ENCODE measurements around the gene PCDHB16.
"Not testable (repeated sequence)": the region's sequence is repeated elsewhere in the genome, so short reads cannot be mapped to it uniquely, and the experiment has no call there.

Gene PCDHB16

DNA sequence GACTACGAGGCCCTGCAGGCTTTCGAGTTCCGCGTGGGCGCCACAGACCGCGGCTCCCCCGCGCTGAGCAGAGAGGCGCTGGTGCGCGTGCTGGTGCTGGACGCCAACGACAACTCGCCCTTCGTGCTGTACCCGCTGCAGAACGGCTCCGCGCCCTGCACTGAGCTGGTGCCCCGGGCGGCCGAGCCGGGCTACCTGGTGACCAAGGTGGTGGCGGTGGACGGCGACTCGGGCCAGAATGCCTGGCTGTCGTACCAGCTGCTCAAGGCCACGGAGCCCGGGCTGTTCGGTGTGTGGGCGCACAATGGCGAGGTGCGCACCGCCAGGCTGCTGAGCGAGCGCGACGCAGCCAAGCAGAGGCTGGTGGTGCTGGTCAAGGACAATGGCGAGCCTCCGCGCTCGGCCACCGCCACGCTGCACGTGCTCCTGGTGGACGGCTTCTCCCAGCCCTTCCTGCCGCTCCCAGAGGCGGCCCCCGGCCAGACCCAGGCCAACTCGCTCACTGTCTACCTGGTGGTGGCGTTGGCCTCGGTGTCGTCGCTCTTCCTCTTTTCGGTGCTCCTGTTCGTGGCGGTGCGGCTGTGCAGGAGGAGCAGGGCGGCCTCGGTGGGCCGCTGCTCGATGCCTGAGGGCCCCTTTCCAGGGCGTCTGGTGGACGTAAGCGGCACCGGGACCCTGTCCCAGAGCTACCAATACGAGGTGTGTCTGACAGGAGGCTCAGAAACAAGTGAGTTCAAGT, 2.1 kb downstream of the PCDHB16 start:
- DNase-seq (ENCODE audit: low spot score) = not testable (repeated sequence)

DNA sequence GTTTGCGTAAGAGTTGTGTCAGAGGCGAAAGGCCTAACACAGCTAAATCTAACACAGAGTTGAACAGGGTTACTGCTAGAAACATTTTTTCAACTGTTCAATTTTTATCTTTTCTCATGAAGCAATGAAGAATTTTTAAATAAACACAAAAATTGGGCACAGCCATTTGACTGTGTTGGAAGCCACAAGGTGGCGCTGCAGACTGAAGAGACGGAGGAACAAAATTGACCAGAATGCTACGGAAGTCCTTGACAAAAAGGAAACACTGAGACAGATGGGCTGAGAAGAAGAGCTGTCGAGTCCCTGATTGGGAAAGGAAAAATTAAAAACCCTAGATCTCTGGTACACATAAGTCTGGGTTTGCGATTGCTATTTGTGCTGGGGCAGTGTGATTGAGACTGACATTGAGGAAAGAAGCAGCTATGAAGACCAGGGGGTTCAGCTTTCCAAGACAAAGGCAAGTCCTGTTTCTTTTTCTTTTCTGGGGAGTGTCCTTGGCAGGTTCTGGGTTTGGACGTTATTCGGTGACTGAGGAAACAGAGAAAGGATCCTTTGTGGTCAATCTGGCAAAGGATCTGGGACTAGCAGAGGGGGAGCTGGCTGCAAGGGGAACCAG, 4.8 kb downstream of the PCDHB16 start, which contains the start of gene PCDHB9:
Gene PCDHB9, plus strand, starts transcription at position 265 of the 616 bp plus-strand sequence. Its CDS starts 158 bp downstream, at position 423.
- no peak for DNase-seq (ENCODE audit: low spot score)

DNA sequence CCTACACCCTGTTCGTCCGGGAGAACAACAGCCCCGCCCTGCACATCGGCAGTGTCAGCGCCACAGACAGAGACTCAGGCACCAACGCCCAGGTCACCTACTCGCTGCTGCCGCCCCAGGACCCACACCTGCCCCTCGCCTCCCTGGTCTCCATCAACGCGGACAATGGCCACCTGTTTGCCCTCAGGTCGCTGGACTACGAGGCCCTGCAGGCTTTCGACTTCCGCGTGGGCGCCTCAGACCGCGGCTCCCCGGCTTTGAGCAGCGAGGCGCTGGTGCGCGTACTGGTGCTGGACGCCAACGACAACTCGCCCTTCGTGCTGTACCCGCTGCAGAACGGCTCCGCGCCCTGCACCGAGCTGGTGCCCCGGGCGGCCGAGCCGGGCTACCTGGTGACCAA, 6.5 kb downstream of the PCDHB16 start:
- DNase-seq (ENCODE audit: low spot score) = not testable (repeated sequence)

DNA sequence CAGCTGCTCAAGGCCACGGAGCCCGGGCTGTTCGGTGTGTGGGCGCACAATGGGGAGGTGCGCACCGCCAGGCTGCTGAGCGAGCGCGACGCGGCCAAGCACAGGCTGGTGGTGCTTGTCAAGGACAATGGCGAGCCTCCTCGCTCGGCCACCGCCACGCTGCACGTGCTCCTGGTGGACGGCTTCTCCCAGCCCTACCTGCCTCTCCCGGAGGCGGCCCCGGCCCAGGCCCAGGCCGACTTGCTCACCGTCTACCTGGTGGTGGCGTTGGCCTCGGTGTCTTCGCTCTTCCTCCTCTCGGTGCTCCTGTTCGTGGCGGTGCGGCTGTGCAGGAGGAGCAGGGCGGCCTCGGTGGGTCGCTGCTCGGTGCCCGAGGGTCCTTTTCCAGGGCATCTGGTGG, 6.9 kb downstream of the PCDHB16 start:
- not testable (repeated sequence) for DNase-seq (ENCODE audit: low spot score)

DNA sequence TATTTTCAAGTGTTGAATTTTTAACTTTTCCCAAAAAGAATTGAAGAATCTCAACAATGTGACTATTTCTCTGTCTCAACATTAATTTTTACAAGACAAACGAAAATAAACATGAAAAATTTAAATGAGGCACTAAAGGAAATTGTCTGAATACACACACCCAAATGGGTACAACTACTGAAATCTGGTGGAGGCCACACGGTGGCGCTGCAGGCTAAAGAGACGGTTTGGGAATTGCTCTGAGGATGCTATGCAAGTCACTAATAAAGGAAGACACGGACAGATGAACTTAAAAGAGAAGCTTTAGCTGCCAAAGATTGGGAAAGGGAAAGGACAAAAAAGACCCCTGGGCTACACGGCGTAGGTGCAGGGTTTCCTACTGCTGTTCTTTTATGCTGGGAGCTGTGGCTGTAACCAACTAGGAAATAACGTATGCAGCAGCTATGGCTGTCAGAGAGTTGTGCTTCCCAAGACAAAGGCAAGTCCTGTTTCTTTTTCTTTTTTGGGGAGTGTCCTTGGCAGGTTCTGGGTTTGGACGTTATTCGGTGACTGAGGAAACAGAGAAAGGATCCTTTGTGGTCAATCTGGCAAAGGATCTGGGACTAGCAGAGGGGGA, 10.0 kb downstream of the PCDHB16 start, which contains the start of gene PCDHB10:
Gene PCDHB10, plus strand, starts transcription at position 244 of the 616 bp plus-strand sequence. Its CDS starts 200 bp downstream, at position 444.
- DNase-seq (ENCODE audit: low spot score) = no peak

DNA sequence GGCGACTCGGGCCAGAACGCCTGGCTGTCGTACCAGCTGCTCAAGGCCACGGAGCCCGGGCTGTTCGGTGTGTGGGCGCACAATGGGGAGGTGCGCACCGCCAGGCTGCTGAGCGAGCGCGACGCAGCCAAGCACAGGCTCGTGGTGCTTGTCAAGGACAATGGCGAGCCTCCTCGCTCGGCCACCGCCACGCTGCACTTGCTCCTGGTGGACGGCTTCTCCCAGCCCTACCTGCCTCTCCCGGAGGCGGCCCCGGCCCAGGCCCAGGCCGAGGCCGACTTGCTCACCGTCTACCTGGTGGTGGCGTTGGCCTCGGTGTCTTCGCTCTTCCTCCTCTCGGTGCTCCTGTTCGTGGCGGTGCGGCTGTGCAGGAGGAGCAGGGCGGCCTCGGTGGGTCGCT, 12.1 kb downstream of the PCDHB16 start:
- DNase-seq (ENCODE audit: low spot score) = not testable (repeated sequence)

DNA sequence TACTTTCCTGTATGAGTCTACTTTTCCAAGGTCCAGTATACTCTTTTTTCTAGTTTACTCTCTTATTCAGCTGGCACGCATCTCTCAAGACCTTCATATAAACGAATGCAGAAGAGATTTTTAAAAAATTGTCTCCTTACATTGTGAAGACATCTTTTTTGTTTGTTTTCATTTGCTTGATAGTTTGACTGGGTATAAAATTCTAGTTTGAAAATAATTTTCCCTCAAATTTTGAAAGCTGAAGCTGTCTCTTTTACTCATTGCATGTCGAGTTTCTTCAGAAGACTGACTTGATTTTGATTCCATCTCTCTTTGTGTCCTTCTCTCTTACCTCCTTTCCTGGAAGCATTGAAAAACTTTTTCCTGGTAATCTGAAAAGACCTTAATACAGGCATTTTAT, 14.2 kb downstream of the PCDHB16 start:
- DNase-seq (ENCODE audit: low spot score) = no peak

DNA sequence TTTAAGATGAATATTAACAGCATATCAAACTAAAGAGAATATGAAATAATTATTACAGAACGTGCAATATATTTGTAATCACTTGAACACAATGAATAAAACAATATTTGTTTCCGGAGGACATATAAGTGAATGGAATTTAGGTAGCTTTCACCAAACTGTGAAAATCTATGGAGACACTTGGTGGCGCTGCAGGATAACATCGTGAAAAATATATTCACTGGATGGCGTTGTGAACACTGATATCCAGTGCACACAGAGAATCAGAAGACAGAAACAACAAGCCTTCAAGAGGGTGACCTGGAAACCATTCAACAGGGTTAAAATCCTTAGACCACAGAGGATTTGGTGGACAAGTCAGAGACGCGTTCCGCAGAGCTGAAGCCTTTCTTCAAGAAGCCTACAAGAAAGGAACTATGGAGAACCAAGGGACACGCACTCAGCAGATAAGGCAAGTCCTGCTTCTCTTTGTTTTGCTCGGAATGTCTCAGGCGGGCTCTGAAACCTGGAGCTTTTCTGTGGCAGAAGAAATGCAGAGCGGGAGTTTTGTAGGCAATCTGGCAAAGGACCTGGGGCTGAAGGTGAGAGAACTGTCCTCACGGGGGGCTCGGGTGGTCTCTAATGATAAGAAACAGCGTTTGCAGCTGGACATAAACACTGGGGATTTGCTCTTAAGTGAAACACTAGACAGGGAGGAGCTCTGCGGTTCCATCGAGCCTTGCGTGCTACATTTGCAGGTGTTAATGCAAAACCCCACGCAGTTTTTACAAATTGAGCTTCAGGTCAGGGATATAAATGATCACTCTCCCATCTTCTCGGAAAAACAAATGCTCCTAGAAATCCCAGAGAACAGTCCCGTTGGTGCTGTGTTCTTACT, 17.4 kb downstream of the PCDHB16 start, which contains the start of gene PCDHB11:
Gene PCDHB11, plus strand, starts transcription at position 269 of the 877 bp plus-strand sequence. Its CDS starts 148 bp downstream, at position 417.
- DNase-seq (ENCODE audit: low spot score) = no peak

DNA sequence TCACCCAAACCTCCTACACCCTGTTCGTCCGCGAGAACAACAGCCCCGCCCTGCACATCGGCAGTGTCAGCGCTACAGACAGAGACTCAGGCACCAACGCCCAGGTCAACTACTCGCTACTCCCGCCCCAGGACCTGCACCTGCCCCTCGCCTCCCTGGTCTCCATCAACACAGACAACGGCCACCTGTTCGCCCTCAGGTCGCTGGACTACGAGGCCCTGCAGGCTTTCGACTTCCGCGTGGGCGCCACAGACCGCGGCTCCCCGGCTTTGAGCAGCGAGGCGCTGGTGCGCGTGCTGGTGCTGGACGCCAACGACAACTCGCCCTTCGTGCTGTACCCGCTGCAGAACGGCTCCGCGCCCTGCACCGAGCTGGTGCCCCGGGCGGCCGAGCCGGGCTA, 18.9 kb downstream of the PCDHB16 start:
- DNase-seq (ENCODE audit: low spot score) = not testable (repeated sequence)

DNA sequence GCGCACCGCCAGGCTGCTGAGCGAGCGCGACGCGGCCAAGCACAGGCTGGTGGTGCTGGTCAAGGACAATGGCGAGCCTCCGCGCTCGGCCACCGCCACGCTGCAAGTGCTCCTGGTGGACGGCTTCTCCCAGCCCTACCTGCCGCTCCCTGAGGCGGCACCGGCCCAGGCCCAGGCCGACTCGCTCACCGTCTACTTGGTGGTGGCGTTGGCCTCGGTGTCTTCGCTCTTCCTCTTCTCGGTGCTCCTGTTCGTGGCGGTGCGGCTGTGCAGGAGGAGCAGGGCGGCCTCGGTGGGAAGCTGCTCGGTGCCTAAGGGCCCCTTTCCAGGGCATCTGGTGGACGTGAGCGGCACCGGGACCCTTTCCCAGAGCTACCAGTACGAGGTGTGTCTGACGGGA, 19.5 kb downstream of the PCDHB16 start:
- not testable (repeated sequence) for DNase-seq (ENCODE audit: low spot score)

DNA sequence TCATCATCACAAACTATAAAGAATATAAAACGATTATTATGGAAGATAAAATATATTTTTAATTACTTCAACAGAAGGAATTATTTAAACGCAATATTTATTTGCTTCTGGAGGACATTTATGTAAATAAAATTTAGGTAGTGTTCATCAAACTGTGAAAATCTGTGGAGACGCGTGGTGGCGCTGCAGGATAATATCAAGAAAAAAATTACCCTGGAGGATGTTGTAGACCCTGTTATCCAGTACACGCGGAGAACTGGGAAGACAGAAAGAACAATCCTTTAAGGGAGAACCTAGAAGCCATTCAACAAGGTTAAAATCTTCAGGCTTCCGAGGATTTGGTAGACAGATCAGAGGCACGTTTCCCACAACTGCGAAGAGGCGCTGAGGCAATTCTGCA, 26.3 kb downstream of the PCDHB16 start, which contains the start of gene PCDHB12:
Gene PCDHB12, plus strand, starts transcription at position 242 of the 400 bp plus-strand sequence. CDS start 189 bp downstream, outside the sequence.
- no peak for DNase-seq (ENCODE audit: low spot score)

DNA sequence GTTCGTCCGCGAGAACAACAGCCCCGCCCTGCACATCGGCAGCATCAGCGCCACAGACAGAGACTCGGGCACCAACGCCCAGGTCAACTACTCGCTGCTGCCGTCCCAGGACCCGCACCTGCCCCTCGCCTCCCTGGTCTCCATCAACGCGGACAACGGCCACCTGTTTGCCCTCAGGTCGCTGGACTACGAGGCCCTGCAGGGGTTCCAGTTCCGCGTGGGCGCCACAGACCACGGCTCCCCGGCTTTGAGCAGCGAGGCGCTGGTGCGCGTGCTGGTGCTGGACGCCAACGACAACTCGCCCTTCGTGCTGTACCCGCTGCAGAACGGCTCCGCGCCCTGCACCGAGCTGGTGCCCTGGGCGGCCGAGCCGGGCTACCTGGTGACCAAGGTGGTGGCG, 28.1 kb downstream of the PCDHB16 start:
- not testable (repeated sequence) for DNase-seq (ENCODE audit: low spot score)

DNA sequence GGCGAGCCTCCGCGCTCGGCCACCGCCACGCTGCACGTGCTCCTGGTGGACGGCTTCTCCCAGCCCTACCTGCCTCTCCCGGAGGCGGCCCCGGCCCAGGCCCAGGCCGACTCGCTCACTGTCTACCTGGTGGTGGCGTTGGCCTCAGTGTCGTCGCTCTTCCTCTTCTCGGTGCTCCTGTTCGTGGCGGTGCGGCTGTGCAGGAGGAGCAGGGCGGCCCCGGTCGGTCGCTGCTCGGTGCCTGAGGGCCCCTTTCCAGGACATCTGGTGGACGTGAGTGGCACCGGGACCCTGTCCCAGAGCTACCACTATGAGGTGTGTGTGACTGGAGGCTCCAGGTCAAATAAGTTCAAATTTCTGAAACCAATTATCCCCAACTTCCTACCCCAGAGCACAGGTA, 28.7 kb downstream of the PCDHB16 start:
- DNase-seq (ENCODE audit: low spot score) = not testable (repeated sequence)

DNA sequence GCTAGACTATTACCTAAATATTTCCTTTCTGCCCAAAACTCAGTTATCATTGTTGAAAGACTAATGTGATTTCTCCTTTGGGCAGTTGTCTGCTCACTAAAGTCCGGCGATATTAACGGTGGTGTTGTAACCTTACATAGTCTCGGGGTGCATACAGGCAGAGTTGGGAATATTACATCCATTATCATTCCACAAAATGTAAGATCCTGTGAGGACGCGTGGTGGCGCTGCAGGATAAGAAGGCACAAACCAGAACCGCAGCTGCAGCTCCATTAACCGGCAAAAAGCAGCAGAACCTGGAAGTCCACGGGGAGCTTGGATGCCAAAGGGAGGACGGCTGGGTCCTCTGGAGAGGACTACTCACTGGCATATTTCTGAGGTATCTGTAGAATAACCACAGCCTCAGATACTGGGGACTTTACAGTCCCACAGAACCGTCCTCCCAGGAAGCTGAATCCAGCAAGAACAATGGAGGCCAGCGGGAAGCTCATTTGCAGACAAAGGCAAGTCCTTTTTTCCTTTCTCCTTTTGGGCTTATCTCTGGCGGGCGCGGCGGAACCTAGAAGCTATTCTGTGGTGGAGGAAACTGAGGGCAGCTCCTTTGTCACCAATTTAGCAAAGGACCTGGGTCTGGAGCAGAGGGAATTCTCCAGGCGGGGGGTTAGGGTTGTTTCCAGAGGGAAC, 31.6 kb downstream of the PCDHB16 start, which contains the start of gene PCDHB13:
Gene PCDHB13, plus strand, starts transcription at position 264 of the 684 bp plus-strand sequence. Its CDS starts 205 bp downstream, at position 469.
- DNase-seq (ENCODE audit: low spot score) = not testable (repeated sequence)

DNA sequence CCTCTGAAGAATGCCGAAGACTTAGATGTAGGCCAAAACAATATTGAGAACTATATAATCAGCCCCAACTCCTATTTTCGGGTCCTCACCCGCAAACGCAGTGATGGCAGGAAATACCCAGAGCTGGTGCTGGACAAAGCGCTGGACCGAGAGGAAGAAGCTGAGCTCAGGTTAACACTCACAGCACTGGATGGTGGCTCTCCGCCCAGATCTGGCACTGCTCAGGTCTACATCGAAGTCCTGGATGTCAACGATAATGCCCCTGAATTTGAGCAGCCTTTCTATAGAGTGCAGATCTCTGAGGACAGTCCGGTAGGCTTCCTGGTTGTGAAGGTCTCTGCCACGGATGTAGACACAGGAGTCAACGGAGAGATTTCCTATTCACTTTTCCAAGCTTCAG, 32.4 kb downstream of the PCDHB16 start:
- DNase-seq (ENCODE audit: low spot score) = not testable (repeated sequence)

DNA sequence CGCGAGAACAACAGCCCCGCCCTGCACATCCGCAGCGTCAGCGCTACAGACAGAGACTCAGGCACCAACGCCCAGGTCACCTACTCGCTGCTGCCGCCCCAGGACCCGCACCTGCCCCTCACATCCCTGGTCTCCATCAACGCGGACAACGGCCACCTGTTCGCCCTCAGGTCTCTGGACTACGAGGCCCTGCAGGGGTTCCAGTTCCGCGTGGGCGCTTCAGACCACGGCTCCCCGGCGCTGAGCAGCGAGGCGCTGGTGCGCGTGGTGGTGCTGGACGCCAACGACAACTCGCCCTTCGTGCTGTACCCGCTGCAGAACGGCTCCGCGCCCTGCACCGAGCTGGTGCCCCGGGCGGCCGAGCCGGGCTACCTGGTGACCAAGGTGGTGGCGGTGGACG, 33.3 kb downstream of the PCDHB16 start:
- DNase-seq (ENCODE audit: low spot score) = not testable (repeated sequence)

DNA sequence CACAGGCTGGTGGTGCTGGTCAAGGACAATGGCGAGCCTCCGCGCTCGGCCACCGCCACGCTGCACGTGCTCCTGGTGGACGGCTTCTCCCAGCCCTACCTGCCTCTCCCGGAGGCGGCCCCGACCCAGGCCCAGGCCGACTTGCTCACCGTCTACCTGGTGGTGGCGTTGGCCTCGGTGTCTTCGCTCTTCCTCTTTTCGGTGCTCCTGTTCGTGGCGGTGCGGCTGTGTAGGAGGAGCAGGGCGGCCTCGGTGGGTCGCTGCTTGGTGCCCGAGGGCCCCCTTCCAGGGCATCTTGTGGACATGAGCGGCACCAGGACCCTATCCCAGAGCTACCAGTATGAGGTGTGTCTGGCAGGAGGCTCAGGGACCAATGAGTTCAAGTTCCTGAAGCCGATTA, 33.8 kb downstream of the PCDHB16 start:
- not testable (repeated sequence) for DNase-seq (ENCODE audit: low spot score)

DNA sequence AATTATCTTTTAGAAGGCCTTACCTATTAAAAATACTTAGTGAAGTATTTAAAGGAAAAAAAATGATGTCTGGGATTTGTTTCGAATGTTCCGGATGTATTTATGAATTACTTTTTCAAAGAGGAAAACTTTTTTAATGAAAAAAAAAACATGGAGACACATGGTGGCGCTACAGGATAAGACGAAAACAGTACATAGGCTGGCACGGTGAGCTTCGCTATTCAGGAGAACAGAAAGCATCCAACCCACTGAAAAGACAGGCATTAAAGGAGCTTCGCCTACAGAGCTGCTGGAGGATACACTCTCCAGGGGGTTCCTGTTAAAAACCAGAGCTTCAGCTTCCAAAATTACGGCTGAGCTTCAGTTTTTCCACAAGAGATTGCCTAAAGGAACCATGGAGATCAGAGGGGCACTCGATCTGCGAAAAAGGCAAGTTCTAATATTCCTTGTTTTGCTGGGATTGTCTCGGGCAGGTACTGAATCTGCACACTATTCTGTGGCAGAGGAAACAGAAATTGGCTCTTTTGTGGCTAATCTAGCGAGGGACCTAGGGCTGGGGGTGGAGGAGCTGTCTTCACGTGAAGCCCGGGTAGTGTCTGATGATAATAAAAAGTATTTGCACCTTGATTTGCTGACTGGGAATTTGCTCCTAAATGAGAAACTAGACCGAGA, 41.1 kb downstream of the PCDHB16 start, which contains the start of gene PCDHB14:
Gene PCDHB14, plus strand, starts transcription at position 232 of the 672 bp plus-strand sequence. Its CDS starts 163 bp downstream, at position 395.
- no peak for DNase-seq (ENCODE audit: low spot score)

DNA sequence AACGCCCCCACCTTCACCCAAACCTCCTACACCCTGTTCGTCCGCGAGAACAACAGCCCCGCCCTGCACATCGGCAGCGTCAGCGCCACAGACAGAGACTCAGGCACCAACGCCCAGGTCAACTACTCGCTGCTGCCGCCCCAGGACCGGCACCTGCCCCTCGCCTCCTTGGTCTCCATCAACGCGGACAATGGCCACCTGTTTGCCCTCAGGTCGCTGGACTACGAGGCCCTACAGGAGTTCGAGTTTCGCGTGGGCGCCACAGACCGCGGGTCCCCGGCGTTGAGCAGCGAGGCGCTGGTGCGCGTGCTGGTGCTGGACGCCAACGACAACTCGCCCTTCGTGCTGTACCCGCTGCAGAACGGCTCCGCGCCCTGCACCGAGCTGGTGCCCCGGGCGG, 42.7 kb downstream of the PCDHB16 start:
- DNase-seq (ENCODE audit: low spot score) = not testable (repeated sequence)

DNA sequence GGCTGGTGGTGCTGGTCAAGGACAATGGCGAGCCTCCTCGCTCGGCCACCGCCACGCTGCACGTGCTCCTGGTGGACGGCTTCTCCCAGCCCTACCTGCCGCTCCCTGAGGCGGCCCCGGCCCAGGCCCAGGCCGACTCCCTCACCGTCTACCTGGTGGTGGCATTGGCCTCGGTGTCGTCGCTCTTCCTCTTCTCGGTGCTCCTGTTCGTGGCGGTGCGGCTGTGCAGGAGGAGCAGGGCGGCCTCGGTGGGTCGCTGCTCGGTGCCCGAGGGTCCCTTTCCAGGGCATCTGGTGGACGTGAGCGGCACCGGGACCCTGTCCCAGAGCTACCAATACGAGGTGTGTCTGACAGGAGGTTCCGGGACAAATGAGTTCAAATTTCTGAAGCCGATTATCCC, 43.2 kb downstream of the PCDHB16 start:
- DNase-seq (ENCODE audit: low spot score) = not testable (repeated sequence)
